Activated CD8-positive, alpha-beta memory T cell treated with anti-CD3 and anti-CD28 coated beads for 36 hours (primary cell): ENCODE data around the gene ZNF76. TPM values are rescaled to one million over a fixed set of nuclear protein-coding genes. Genes with fewer than 3 reads are reported as not detected.

Source experiments
- CTCF ChIA-PET: fragments of 350-600 bp; sonication (Branson Sonifier 250); formaldehyde crosslinking; loops from one replicate; lab custom pipeline; 2021; ENCODE audit warnings: antibody characterized with exemption; lab: Charles Lee
- POLR2A ChIA-PET: fragments of 350-600 bp; sonication (Branson Sonifier 250); formaldehyde crosslinking; loops from one replicate; lab custom pipeline; 2021; ENCODE audit warnings: antibody characterized with exemption; lab: Charles Lee
- total RNA-seq, 2 experiments: library from RNA; stranded (reverse); gene quantifications; one replicate each; pipeline ENCODE4 v1.2.3, GENCODE V29; 2021

The ZNF76 gene
- total RNA-seq, 2 experiments from 2014 or later: 33.0 to 33.7 TPM

DNA sequence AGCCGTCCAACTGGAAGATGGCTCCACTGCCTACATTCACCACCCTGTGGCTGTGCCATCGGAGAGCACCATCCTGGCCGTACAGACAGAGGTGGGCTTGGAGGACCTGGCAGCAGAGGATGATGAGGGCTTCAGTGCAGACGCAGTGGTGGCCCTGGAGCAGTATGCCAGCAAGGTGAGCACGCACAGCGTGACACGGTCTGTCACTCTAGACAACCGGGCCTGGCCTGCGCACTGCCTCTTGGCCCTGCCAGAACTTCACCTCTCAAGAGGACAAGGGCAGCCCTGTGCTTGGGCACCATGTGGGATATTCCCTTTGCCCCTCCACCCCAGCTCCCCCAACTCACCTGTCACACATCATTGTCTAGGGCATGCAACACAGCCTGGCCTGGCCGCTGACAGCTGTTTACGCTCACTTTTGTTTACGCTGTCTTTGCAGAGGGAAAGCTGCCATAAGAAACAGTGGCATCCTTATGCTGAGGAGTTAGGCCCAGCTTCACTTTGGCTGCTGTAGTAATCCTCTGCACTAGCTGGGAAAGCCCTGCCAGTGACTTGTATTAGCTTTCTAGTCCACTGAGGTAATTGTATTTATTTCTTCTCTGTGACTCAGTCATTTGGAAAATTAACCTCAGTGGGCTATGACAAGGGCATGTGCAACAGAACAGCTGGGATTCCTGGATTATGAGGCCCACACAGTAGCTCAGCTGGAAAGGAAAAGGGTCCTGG, 28.3 kb downstream of the ZNF76 start:
- POLR2A ChIA-PET: no interaction called here
- CTCF ChIA-PET: interaction anchor here (0.6 kb wide), 1 partner anchor 17 kb away, joined by 4 read pairs; no protein-coding TSS in a partner anchor

DNA sequence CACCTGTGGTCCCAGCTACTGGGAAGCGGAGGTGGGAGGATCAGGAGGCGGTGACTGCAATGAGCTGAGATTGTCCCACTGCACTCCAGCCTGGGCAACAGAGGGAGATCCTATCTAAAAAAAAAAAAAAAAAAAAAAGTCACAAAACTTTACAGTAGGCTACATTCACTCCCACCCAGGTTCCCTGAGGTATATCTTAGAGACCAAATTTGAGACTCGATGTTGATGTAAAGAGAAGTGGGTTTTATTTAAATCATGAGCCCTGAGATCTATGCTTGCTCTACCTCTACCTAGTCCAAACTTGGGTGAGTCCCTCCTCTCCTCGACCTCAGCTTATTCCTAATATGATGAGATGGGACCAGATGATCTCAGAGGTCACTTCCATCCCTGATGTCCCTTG, 29.3 kb downstream of the ZNF76 start:
- ChIA-PET CTCF (interaction anchor here (1.5 kb wide), 1 partner anchor 39 kb away, joined by 4 read pairs; no protein-coding TSS in a partner anchor), POLR2A (no interaction called here)

DNA sequence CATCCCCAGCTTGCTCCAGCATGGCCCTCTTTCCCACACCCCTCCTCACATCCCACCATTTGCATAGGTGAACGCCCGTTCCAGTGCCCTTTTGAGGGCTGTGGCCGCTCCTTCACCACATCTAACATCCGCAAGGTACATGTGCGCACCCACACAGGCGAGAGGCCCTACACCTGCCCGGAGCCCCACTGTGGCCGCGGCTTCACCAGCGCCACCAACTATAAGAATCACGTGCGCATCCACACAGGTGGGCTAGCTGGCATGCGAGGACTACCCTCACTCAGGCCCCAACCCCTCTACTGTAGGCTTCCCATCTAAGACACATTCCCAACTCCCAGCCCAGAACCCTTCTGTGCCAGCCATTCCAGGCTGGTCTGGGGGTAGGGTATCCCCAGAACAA, 32.0 kb downstream of the ZNF76 start:
- ChIA-PET CTCF (interaction anchor here (0.8 to 8.9 kb wide), 2 partner anchors 35 to 177 kb away, joined by 3 to 92 read pairs; partner anchors contain the start of gene RPL10A), POLR2A (no interaction called here)

DNA sequence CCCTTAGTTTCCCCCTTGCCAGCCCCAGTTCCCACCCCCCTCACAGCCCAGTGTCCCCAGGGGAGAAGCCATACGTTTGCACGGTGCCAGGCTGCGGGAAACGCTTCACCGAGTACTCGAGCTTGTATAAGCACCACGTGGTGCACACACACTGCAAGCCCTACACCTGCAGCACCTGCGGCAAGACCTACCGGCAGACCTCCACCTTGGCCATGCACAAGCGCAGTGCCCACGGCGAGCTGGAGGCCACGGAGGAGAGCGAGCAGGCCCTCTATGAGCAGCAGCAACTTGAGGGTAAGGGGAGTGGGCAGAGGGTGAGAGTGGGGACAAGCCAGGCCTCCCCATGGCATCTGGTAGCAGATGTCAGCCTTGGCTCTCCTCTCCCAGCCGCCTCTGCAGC, 33.0 kb downstream of the ZNF76 start:
- ChIA-PET CTCF (interaction anchor here (0.6 to 8.9 kb wide), 4 partner anchors 23 to 627 kb away, joined by 3 to 92 read pairs (median 4); no protein-coding TSS in a partner anchor), POLR2A (no interaction called here)

DNA sequence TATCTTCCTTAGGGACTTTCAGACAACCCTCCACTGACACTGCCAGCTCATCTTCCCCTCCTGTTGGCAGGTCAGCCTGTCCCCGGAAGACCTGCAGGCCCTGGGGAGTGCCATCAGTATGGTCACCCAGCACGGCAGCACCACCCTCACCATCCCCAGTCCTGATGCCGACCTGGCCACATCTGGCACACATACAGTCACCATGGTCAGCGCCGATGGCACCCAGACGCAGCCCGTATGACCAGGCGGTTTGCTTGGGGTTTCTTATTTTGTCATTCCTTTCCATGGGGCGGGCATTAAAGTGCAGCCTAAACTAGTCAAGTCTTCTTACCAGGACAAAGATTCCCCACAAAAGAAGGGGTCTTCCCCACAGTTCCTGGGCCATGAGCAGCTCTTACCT, 34.1 kb downstream of the ZNF76 start:
- CTCF ChIA-PET: interaction anchor here (0.6 to 8.9 kb wide), 7 partner anchors 8 to 258 kb away, joined by 3 to 92 read pairs (median 3); no protein-coding TSS in a partner anchor
- POLR2A ChIA-PET: interaction anchor here (0.6 kb wide), 1 partner anchor 180 kb away, joined by 3 read pairs; no protein-coding TSS in a partner anchor

DNA sequence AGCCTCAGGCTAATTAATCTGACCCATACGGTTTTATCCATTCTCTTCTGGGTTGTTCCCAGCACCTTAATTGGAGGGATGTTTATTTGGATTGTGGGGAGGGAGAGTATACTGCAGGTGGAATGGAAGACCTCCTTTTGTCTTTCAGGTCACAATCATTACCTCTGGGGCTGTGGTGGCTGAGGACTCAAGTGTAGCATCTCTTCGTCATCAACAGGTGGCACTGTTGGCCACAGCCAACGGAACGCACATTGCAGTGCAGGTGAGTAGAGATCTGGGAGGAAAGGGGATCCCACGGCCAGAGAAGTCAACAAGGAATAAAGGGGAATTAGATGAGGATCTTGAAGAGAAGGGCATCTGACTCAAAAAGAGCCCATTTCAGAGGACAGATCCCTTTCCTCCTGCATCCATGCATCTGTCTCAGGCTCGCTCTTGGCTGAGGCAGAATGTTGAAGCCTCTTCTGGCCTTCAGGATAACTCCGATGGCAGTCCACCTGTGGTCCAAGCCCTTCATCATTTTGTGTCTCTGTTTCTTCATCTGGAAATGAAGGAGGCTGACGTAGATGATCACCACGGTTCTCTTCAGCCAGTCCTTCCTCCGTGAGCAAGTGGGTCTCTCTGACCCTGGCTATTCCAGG, 34.9 kb downstream of the ZNF76 start:
- ChIA-PET CTCF (interaction anchor here (0.6 to 8.9 kb wide), 7 partner anchors 9 to 258 kb away, joined by 3 to 92 read pairs (median 3); no protein-coding TSS in a partner anchor), POLR2A (no interaction called here)

DNA sequence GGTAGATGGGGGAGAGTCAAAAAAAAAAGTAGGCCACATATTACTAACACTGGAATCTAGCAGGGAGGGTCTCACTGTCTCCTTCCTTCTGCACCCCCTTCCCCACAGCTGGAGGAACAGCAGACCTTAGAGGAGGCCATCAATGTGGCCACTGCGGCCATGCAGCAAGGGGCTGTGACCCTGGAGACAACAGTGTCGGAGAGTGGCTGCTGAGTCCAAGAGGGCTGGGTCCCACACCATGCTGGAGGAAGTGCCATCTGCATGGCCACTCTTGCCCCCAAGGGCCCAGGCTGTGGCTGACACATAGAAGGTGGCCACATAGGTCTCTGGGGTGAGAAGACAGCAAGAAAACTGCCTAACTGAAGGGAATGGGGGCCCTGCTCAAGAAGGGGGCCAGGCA, 35.5 kb downstream of the ZNF76 start:
- POLR2A ChIA-PET: no interaction called here
- CTCF ChIA-PET: interaction anchor here (0.6 to 8.9 kb wide), 5 partner anchors 16 to 154 kb away, joined by 4 to 92 read pairs (median 22); partner anchors contain the start of gene PPARD

DNA sequence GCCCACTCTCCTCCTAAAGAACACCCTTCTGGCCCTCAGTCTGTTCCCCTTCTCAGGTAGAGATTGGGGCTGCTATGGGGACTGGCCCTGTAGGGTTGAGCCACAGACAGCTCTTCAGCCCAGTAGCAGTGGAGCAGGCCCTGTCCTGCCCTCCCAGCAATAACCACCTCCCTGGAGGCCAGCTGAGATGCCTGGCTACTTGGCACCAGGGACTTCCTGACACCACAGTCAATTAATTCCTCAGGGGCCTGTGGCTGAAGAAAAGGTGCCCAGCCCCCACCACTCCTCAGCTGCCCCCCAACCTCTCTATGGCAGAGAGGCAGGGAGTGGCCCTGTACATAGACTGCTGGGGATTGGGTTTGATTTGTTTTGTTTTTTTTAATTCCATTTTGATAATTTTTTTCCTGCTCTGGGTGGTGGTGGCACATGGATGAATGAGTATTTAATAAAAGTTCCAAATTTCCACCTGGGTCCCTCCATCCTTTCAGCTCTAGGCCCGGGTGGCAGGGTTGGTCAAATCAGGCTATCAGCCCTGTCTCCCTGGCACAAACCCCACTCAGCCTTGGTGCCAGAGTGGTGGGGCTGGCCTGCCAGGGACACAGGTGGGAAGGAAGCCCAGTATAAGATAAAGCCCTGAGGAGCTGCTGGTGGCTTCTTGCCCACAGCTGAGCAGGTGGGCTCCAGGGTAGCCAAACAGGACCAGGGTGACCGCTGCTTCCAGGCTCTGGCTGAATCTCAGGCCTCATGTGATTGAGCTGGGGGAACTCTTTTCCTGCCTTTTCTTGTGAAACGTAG, 36.2 kb downstream of the ZNF76 start:
- POLR2A ChIA-PET: no interaction called here
- CTCF ChIA-PET: interaction anchor here (0.5 to 8.9 kb wide), 10 partner anchors 9 to 441 kb away, joined by 3 to 92 read pairs (median 5); partner anchors contain the start of genes ARMC12, PPARD and RPL10A

DNA sequence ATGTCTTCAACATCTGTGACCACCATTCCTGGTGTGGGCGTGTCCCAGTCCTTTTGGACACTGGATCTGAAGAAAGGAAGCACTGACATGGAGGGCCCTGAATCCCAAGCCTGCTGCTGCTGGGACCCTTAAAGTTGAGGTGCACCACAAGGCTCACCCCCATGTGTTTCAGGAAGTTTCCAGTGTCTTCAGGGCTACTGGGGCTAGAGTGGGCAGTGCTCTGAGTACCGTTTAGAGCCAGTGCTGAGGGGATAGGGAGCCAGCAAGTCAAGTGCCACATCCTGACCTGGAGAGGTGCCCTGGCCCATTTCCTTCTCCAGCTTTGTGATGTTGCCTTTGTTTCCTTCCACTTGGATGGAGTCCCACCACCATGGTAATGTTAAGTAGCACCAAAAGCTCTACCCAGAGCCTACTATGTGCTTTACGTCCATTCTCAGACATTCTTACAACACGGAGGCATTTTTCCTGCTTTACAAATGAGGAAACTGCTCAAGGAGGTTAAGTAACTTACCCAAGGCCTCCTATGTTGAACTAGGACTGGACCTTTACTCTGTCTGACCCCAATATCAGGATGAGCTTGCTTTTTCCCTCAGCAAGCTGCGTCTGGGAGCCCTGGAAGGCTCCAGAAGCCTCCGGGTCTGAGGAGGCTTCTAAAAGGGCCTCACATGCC, 37.5 kb downstream of the ZNF76 start:
- ChIA-PET POLR2A (interaction anchor here (0.6 to 1.4 kb wide), 5 partner anchors 11 to 896 kb away, joined by 3 read pairs; no protein-coding TSS in a partner anchor), CTCF (interaction anchor here (0.6 to 8.9 kb wide), 18 partner anchors 7 to 724 kb away, joined by 3 to 92 read pairs (median 5); partner anchors contain the start of genes FANCE, PPARD and RPL10A)

DNA sequence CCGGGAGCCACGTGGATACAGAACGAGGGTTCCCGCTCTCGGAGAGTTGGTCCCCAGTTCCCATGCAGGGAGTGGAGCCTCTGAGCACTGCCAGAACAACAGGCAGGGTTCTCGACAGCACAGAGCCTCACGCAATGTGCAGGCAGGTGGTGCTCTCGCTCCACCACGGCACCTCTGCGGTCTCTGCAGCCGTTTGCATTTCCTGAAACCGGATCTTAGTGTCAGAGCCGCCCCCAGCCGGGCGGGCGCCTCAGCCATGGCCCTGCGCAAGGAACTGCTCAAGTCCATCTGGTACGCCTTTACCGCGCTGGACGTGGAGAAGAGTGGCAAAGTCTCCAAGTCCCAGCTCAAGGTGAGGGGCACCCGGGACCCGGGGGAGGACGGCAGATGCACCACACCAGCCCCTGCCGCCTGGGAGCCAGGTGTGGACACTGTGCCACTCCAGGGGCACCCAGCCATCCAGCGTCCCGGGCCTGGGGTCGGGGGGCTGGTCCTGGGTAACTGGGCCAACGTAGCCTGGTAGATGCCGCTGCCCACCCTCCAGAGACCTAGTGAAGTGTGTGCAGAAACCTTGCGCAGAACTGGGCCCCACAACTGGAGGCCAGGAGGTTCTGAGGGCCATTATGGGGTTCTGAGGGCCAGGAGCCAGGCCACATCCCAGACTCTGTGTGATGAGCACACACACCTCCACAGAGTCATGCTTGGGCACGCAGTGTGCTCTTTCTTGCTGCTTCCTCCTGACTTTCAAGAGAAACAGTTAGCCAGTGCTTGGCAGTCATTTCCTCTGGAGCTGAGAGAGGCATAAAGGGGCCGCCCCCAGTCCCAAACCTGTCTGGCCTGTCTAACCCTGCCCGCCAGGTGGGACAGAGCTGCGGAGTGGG, 38.3 kb downstream of the ZNF76 start, which contains the start of gene DEF6:
TSS of gene DEF6 (plus strand) at position 218 of the 881 bp plus-strand sequence. CDS start at position 257, 39 bp downstream.
- ChIA-PET CTCF (interaction anchor here (0.6 to 8.9 kb wide), 17 partner anchors 8 to 172 kb away, joined by 3 to 92 read pairs (median 5); partner anchors contain the start of genes FANCE, PPARD and RPL10A), POLR2A (interaction anchor here (0.6 to 1.4 kb wide), 5 partner anchors 12 to 414 kb away, joined by 3 read pairs; partner anchors contain the start of gene RPL10A)

DNA sequence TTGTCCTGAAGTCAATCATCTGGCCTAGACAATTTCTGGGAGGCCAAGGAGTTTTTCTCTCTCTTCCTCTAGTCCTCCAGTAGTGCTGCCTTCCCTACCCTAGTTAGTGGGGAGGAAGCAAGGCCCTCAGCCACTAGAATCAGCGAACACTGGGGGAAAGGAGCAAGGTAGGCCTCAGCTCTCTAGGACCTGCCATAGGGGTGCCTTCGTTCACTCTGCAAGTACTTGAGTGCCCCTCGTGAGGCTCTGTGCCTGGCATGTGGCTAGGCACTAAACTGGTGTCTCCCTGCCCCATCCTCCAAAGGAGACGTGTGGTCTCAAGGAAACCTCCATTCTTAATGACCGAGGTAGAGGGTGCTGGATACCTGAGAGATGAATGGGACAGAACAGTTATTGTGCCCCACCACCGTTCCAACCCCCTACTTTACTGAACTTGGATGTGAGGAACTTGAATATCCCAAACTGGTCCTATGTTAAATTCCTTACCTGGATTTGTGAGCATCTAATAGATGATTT, 39.1 kb downstream of the ZNF76 start:
- ChIA-PET POLR2A (interaction anchor here (0.6 to 0.7 kb wide), 3 partner anchors 40 to 175 kb away, joined by 3 read pairs; partner anchors contain the start of gene RPL10A), CTCF (interaction anchor here (1.9 to 8.9 kb wide), 9 partner anchors 11 to 169 kb away, joined by 4 to 92 read pairs (median 10); partner anchors contain the start of genes FANCE, PPARD and RPL10A)

DNA sequence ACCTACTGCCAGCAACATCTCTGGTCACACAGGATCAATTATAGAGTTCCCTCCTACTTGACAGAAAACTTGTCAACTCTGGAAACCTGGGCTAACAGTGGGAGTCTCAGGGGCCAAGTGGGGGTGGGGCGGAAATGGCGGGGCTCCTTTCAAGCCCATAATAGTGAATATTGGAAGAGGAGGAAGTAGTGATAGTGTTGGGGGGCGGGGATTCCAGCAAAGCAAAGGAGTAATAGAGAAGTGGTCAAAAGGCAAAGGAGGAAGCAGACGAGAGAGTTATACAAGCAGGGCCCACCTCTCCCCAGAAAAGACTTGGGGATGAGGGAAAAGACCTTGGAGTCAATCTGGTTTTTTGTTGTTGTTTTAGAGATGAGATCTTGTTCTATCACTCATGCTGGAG, 40.1 kb downstream of the ZNF76 start:
- CTCF ChIA-PET: interaction anchor here (0.7 to 8.9 kb wide), 5 partner anchors 10 to 168 kb away, joined by 5 to 92 read pairs (median 10); partner anchors contain the start of genes FANCE and RPL10A
- POLR2A ChIA-PET: no interaction called here

DNA sequence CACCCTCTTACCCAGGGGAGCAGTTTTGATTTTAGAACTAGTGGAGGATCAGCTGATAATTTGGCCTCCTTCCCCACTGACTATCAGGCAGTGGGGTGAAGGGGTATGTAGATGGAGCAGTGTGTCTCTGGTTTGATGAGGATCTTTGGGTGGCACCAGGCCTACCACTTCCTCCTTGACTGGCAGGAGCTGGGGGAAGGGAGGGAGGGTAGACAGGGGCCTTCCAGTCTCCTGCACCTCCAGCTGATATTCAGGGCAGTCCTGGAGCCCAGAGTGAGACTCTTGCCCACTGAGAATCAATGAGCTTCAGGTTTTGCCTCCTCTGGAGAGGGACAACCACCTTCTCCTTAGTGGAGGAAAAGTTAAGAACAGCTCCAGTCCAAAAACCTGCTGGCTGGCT, 41.3 kb downstream of the ZNF76 start:
- CTCF ChIA-PET: interaction anchor here (0.7 to 2.7 kb wide), 6 partner anchors 9 to 151 kb away, joined by 3 to 10 read pairs (median 5); partner anchors contain the start of gene FANCE
- POLR2A ChIA-PET: no interaction called here

DNA sequence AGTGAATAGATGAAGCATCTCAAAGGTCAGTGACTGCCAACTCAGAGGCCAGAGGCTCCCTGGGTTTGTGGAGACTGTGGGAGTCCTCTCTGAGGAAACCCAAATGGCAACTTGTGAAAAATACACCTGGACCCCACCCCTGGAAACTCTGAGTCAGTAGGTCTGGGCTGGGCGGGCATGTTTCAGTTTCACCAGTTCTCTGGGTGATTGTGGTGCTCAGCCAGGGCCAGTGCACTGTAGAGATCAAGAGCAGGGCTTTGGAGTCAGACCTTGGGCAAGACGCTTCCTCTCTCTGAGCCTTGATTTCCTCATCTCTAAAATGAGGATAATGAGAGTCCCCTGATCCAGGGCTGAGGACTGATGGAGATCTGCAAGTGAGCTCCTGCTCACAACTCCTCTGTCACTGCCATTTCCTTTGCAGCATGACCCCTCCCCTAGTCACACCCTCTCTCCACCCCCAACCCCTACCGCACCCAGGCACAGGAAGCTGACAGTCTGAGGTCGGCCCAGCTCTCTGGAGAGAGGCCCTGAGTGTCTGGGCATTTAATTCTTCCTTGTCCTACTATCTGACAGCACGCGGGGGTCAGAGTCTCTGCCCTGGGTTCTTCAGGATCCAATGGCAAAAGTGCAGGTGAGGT, 43.2 kb downstream of the ZNF76 start:
- ChIA-PET POLR2A (interaction anchor here (1.1 kb wide), 1 partner anchor 9 kb away, joined by 9 read pairs; no protein-coding TSS in a partner anchor), CTCF (interaction anchor here (1.0 to 1.3 kb wide), 3 partner anchors 9 to 39 kb away, joined by 3 to 5 read pairs (median 3); no protein-coding TSS in a partner anchor)

DNA sequence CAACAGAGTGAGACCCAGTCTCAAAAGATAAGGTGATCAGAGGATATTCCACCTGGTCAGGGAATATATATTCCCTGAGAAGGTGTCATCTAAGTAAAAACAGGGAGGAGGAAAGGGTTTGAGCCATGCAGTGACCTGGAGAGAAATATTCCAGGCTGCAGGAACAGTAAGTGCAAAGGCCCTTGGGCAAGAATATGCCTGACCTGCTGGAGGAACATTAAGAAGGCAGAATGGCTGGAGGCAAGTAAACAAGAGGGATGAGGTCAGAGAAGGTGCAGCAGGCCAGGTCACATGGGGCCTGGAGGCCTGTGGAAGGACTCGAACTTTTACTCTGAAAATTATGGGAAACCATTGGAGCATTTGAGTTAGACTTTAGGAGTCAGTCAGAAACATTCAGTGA, 44.8 kb downstream of the ZNF76 start:
- ChIA-PET POLR2A (no interaction called here), CTCF (interaction anchor here (0.7 to 1.6 kb wide), 3 partner anchors 8 to 147 kb away, joined by 3 to 5 read pairs (median 3); partner anchors contain the start of gene PPARD)

DNA sequence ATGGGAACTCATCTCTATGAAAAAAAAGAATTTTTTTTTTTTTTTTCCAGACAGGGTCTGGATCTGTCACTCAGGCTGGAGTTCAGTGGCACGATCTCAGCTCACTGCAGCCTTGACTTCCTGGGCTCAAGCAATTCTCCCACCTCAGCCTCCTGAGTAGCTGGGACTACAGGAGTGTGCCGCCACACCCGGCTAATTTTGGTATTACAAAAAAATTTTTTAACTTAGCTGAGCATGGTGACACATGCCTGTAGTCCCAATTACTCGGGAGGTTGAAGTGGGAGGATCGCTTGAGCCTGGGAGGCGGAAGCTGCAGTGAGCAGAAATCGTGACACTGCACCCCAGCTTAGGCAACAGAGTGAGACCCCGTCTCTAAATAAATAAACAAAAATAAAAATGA, 45.6 kb downstream of the ZNF76 start:
- POLR2A ChIA-PET: no interaction called here
- CTCF ChIA-PET: interaction anchor here (0.6 to 0.9 kb wide), 4 partner anchors 9 to 44 kb away, joined by 3 to 4 read pairs (median 4); no protein-coding TSS in a partner anchor
